SK-N-SH (cell line): ENCODE measurements around the gene PXDN. TPM values are rescaled to one million over a fixed set of nuclear protein-coding genes. Genes with fewer than 3 reads are reported as not detected.

Source experiments
- CTCF ChIA-PET: fragments of 300-600, 350-600 bp; formaldehyde crosslinking; extraction: SDS; loops from one replicate; lab custom pipeline; 2021; lab: Yijun Ruan, JAX
- POLR2A ChIA-PET: fragments of 350-600 bp; sonication (Branson Sonifier 250); formaldehyde crosslinking; extraction: SDS; loops from one replicate; lab custom pipeline; 2020; ENCODE audit warnings: antibody characterized with exemption, inconsistent platforms; lab: Yijun Ruan, JAX
- DNase-seq: peaks from one replicate; pipeline ENCODE4 v3.0.0; 2012
- H2AFZ ChIP-seq: fragments of 200-600 bp; sonication (generic); 2 replicates; pipeline ENCODE4 v1.8.1; 2016; ENCODE audit warnings: antibody characterized with exemption, mild to moderate bottlenecking, low read depth
- H3F3A ChIP-seq: fragments of 200-600 bp; sonication (generic); replicated peaks from 2 replicates; pipeline ENCODE3; 2016; ENCODE audit warnings: antibody characterized with exemption, mild to moderate bottlenecking; ENCODE audit not compliant: insufficient read depth
- H3K27ac ChIP-seq, 2 experiments: fragments of 200-500 bp in 1 of 2; fragments of 200-600 bp in 1 of 2; sonication (Bioruptor generic) in 1 of 2; sonication (generic), shearing (Covaris generic) in 1 of 2; 2 replicates each; pipeline versions ENCODE4 v1.5.1 to v1.6.1; 2014 to 2016; ENCODE audit warnings: low read depth in 2 of 2, inconsistent platforms in 1 of 2, low read length in 1 of 2, mild to moderate bottlenecking in 1 of 2, mixed read lengths in 1 of 2
- H3K27me3 ChIP-seq: fragments of 200-600 bp; sonication (generic), shearing (Covaris generic); 2 replicates; pipeline ENCODE4 v1.6.1; 2016; ENCODE audit warnings: mixed run types; ENCODE audit not compliant: insufficient read depth
- H3K36me3 ChIP-seq, 2 experiments: fragments of 200-500 bp in 1 of 2; fragments of 200-600 bp in 1 of 2; sonication (Bioruptor generic) in 1 of 2; sonication (generic) in 1 of 2; replicated peaks in 1 of 2; 2 replicates each; pipeline versions ENCODE3 to v1.5.1; 2014 to 2016; ENCODE audit warnings: low read length in 1 of 2, mild to moderate bottlenecking in 1 of 2; ENCODE audit not compliant: insufficient read depth in 2 of 2, control insufficient read depth in 1 of 2
- H3K4me1 ChIP-seq, 2 experiments: fragments of 200-500 bp in 1 of 2; fragments of 200-600 bp in 1 of 2; sonication (Bioruptor generic) in 1 of 2; sonication (generic), shearing (Covaris generic) in 1 of 2; 2 replicates each; pipeline versions ENCODE4 v1.5.1 to v1.6.1; 2014 to 2016; ENCODE audit warnings: low read depth in 1 of 2, low read length in 1 of 2, mixed run types in 1 of 2; ENCODE audit not compliant: insufficient read depth in 2 of 2, control insufficient read depth in 1 of 2
- H3K4me2 ChIP-seq: fragments of 200-600 bp; sonication (generic), shearing (Covaris generic); 2 replicates; pipeline ENCODE4 v1.6.1; 2017; ENCODE audit warnings: mixed run types
- H3K4me3 ChIP-seq, 2 experiments: fragments of 200-500 bp in 1 of 2; fragments of 200-600 bp in 1 of 2; sonication (Bioruptor generic) in 1 of 2; sonication (generic), shearing (Covaris generic) in 1 of 2; 2 replicates each; pipeline versions ENCODE4 v1.5.1 to v1.8.1; 2014 to 2016; ENCODE audit warnings: low read depth in 2 of 2, inconsistent platforms in 1 of 2, low read length in 1 of 2, mild to moderate bottlenecking in 1 of 2, mixed read lengths in 1 of 2, moderate library complexity in 1 of 2
- H3K79me2 ChIP-seq: fragments of 200-600 bp; sonication (generic); 2 replicates; pipeline ENCODE4 v1.8.1; 2017; ENCODE audit warnings: mild to moderate bottlenecking; ENCODE audit not compliant: insufficient read depth
- H3K9ac ChIP-seq: fragments of 200-600 bp; sonication (generic); 2 replicates; pipeline ENCODE4 v1.6.1; 2017; ENCODE audit warnings: mixed run types
- H3K9me2 ChIP-seq: fragments of 200-600 bp; sonication (generic); 2 replicates; pipeline ENCODE4 v1.6.1; 2017; ENCODE audit warnings: mixed run types
- H3K9me3 ChIP-seq: fragments of 200-600 bp; sonication (generic); 2 replicates; pipeline ENCODE4 v1.6.1; 2017; ENCODE audit warnings: mixed run types, mild to moderate bottlenecking, moderate library complexity
- H4K20me1 ChIP-seq: fragments of 200-600 bp; sonication (generic); 2 replicates; pipeline ENCODE4 v1.6.1; 2017; ENCODE audit warnings: mild to moderate bottlenecking, mixed run types; ENCODE audit not compliant: insufficient read depth
- CHD2 ChIP-seq: fragments of 150-350 bp; IDR thresholded peaks from 2 replicates; pipeline ENCODE4 v1.6.1; 2018; ENCODE audit warnings: low read length; ENCODE audit not compliant: partially characterized antibody
- GABPA ChIP-seq: IDR thresholded peaks from 2 replicates; pipeline ENCODE4 v1.4.0; 2012; ENCODE audit warnings: low read depth, mild to moderate bottlenecking
- RAD21 ChIP-seq: IDR thresholded peaks from 2 replicates; pipeline ENCODE4 v1.6.1; 2012; ENCODE audit warnings: mild to moderate bottlenecking, low read length
- REST ChIP-seq: IDR thresholded peaks from 2 replicates; pipeline ENCODE4 v1.6.1; 2012; ENCODE audit warnings: mild to moderate bottlenecking, low read depth, low read length, moderate library complexity
- RXRA ChIP-seq: IDR thresholded peaks from 2 replicates; pipeline ENCODE4 v1.4.0; 2012; ENCODE audit warnings: low read depth, mild to moderate bottlenecking, borderline replicate concordance
- SIN3A ChIP-seq: IDR thresholded peaks from 2 replicates; pipeline ENCODE4 v1.6.1; 2012; ENCODE audit warnings: low read depth, mild to moderate bottlenecking, low read length, moderate library complexity, borderline replicate concordance
- USF2 ChIP-seq: fragments of 150-350 bp; IDR thresholded peaks from 2 replicates; pipeline ENCODE4 v1.6.1; 2017; ENCODE audit warnings: antibody characterized with exemption, low read length, low read depth, borderline replicate concordance
- ZBTB33 ChIP-seq: IDR thresholded peaks from 2 replicates; pipeline ENCODE4 v1.4.0; 2012; ENCODE audit warnings: low read depth, borderline replicate concordance
- WGBS: methylation state at CpG from one replicate; pipeline ENCODE4 v1.1.6; 2017; ENCODE audit warnings: low lambda C conversion rate; 5-methylcytosine and 5-hydroxymethylcytosine counted together
- polyA plus RNA-seq, 3 experiments: library from polyadenylated mRNA; depleted of rRNA; stranded (reverse); fragments of >200 nt; gene quantifications; 2 replicates each; pipeline ENCODE4 v1.2.3, GENCODE V29; 2012

PXDN gene
- polyA plus RNA-seq, 1 of the 3 experiments (the other 2 are of a cell fraction) = 146 TPM

GRCh38 chr2:1595274-1595673 lies 149.0 kb downstream of the PXDN start:
- no peaks in the 10 kb centered on the region for H3K79me2 ChIP-seq
- no peak overlapping the region for H3K4me3 ChIP-seq
- H3K4me2 ChIP-seq = no peak overlapping the region
- no peaks in the 10 kb centered on the region for H3K36me3 ChIP-seq
- no peak for TF ChIP-seq GABPA
- no peak for TF ChIP-seq CHD2
- TF ChIP-seq RXRA = no peak
- TF ChIP-seq RAD21 = no peak
- TF ChIP-seq USF2 = no peak
- TF ChIP-seq ZBTB33 = no peak
- TF ChIP-seq REST = no peak
- TF ChIP-seq SIN3A = no peak
- TF ChIP-seq, all 33 proteins: peak for 0
- H3K27ac ChIP-seq = no peak overlapping the region
- 93% methylated on average over 14 of the region's 14 CpGs for WGBS
- H3K9me2 ChIP-seq = no peaks in the 10 kb centered on the region
- DNase-seq = no peak
- no peak overlapping the region for H2AFZ ChIP-seq
- ChIA-PET CTCF (interaction anchor here (1.1 to 2.0 kb wide), 3 partner anchors 8 to 155 kb away, joined by 3 to 8 read pairs (median 3); no protein-coding TSS in a partner anchor), POLR2A (no interaction called here)
- no peaks in the 10 kb centered on the region for H3K27me3 ChIP-seq
- no peaks in the 10 kb centered on the region for H4K20me1 ChIP-seq
- H3K9me3 ChIP-seq = no peaks in the 10 kb centered on the region
- no peak overlapping the region for H3K9ac ChIP-seq
- peaks cover 17% of the 10 kb centered on the region for H3F3A ChIP-seq
- H3K4me1 ChIP-seq = peaks cover 14 to 54% of the 10 kb centered on the region in 2 experiments; a peak in 2 of 4 replicates
